ENCODE results near the gene TMSB10.

- TF ChIP-seq CTCF (IDR thresholded peaks at IDR 0.05; ENCODE audit: insufficient read depth, low read length, poor library complexity, severe bottlenecking) = no peak
- no peak for TF ChIP-seq EZH2phosphoT487 (conservative IDR thresholded peaks at IDR 0.05; ENCODE audit: low read length)
Observed at GRCh38 chr2:84904151-84904550, 1.3 kb upstream of the TMSB10 start.
